HG02840 (cell line): ENCODE results near the gene KATNBL1.

Experiments used
- ATAC-seq: cut with Tn5 transposase; IDR thresholded peaks from one replicate; pipeline ENCODE4 v1.9.1; 2021; ENCODE audit warnings: mild to moderate bottlenecking, moderate library complexity, moderate number of reproducible peaks; ENCODE audit not compliant: unreplicated experiment, low FRiP score

KATNBL1 gene, protein sequence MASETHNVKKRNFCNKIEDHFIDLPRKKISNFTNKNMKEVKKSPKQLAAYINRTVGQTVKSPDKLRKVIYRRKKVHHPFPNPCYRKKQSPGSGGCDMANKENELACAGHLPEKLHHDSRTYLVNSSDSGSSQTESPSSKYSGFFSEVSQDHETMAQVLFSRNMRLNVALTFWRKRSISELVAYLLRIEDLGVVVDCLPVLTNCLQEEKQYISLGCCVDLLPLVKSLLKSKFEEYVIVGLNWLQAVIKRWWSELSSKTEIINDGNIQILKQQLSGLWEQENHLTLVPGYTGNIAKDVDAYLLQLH

DNA sequence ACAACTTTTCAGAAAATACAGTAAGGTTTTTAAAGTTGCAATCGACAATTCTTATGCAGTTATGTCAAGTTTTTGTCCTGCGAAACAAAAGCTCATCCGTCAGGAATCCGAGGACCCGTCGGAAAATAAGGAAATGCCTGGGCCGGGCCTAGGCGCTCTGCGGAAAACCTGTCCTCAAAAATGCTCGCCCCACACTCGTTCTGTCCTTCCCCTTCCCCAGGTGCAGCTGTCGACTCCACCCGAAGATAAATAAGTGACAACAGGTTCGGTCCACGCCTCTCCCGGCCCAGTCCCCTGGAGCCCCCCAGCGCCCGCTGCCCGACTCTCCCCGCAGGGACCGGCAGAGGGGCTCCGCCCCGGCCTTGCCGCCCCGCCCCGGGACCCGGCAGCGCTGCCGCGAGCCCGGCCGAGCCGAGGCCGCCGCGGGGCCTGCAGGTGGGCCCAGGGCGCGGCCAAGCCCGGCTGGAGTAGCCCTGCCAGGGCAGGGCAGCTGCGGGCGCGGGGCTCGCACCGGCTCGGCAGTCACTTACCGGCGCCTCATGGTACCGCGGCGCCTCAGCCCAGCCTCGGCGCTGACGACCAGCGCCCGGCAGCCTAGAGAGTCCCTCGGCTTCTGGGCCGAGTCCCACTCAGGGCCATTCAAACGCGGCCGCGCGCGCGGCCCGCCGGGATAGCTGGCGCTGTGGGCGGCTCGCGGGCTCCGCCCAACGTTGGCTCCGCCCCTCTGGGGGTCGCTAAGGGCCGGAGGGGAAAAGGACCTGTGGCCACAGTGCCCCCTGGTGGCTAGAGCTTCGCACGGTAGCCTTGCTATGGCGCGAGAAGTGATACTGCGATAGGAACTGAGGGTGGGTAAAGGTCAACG, at the start of gene KATNBL1:
Gene KATNBL1, minus strand, starts transcription at position 676 of the 862 bp plus-strand sequence. CDS start 46,420 bp downstream, outside the sequence.
- ATAC-seq: peak; percentile 96

DNA sequence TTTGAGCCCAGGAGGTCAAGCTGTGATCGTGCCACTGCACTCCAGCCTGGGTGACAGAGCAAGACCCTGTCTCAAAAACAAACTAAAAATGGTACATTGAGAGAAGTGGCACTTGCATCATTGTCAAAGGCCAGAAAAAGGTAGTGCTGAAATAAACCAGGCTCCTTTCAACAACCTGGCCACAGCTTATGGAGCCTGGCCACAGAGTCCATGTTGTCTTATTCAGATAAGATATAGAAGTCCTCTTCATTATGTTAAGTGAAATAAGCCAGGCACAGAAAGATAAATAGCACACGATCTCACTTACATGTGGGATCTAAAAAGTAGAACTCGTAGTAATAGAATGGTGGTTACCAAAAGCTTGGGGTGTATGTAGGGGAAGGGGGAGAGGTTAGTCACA, 49.7 kb upstream of the KATNBL1 start:
- no peak for ATAC-seq

DNA sequence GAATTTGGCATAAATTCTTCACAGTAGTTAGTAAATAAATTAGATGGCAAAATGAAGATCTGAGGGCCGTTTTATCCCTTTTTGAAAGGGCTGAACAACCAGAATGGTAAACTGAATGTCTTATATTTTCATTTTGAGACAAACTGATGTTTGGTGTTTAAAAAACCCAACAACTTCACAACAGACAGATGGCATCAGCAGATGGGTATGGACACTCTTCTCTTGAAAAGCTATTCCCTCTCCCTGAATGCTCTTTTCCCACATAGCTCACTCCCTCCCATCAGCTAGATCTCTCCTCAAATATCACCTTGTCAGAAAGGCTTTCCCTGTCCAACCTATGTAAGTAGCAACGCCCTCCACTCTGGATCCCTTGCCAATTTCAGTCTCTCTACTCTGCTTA, 48.3 kb upstream of the KATNBL1 start:
- ATAC-seq: no peak

DNA sequence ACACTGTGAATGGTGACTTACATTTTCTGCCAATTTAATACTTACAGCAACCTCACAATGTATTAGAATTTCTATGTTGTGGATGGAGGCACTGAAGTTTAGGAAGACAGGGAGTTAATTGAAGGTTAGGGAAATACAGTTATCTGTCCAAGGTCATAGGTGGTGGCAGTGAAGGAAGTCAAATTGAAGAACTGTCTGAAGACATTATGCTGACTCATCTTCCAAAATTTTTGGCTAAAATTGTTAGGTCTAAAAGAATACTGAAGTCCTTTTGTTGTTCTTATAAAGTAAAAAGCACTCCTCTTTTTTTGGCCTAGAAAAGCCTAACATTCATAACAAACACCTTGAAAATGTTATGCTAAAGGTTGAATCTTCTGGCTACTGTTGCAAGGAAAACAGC, 42.6 kb upstream of the KATNBL1 start:
- no peak for ATAC-seq

DNA sequence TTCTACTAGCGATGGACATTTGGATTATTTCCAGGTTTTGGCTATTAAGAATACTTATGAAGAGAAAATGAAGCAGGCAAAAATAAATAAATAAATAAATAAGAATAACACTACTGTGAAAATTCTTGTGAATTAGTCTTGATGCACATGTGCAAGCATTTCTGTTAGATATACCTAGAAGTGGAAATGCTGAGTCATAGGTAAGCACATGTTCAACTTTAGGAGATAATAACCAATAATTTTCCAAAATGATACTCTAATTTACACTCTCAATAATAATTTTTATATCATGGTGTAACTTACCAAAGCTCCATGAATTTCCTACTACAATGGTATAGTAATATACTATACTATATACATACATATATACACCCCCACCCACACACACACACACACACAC, 38.3 kb upstream of the KATNBL1 start:
- ATAC-seq: no peak

DNA sequence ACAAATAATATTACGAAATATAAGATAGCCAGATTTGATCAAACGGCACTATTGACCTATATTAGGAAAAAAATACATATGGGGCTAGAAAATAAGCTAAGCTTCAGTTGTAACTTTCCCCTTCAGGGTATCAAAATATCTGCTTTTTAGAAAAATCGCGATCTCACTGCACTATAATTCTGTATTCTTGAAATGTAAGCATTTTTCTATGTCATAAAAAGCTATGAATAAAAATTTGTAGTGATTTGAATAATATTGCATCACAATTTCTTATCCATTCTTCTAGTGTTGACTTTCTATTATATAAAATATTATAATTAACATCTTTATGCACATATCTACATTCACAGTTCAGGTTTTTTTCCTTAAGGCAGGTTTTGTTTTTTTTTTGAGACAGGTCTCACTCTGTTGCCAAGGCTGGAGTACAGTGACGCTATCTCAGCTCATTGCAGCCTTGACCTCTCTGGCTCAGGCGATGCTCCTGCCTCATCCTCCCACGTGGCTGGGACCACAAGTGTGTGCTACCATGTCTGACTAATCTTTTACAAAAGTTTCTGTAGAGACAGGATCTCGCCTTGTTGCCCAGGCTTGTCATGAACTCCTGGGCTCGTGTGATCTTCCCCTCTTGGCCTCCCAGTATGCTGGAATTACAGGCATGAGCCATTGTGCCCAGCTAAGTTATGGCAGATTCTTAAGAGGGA, 36.5 kb upstream of the KATNBL1 start:
- no peak for ATAC-seq

DNA sequence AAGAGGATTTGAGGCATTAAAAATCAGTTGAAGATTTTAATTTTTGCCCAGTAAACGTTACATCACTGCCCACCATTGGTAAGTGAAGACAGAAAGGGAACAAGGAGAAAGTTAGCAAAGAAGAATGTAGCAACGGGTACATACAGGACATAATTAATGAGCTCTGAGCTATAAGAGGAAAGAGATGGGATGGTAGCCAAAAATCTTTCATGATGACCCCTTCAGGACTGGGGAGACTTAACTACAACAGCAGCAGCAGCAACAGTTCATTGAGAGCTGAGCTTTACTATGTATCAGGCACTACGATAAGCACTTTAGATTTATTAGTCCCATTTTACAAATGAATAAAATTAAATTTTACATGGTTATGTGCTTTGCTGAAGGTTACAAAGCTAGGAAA, 33.3 kb upstream of the KATNBL1 start:
- no peak for ATAC-seq

DNA sequence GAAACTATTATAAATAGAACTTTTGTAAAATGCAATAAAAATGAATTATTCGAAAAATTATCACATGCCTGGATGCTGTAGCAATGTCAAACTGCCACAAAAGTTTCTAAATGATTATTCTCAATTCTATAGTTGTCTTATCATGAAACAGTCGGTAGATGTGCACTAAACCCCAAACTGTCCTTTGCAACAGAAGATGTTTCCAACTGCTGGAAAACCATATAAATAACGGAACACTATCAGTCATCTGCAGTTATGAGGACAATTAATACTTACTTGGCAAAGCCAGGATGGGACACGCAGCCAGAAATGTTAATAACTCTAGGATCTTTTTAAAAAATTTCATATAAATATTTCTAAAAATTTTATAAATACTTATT, 32.4 kb upstream of the KATNBL1 start:
- no peak for ATAC-seq

DNA sequence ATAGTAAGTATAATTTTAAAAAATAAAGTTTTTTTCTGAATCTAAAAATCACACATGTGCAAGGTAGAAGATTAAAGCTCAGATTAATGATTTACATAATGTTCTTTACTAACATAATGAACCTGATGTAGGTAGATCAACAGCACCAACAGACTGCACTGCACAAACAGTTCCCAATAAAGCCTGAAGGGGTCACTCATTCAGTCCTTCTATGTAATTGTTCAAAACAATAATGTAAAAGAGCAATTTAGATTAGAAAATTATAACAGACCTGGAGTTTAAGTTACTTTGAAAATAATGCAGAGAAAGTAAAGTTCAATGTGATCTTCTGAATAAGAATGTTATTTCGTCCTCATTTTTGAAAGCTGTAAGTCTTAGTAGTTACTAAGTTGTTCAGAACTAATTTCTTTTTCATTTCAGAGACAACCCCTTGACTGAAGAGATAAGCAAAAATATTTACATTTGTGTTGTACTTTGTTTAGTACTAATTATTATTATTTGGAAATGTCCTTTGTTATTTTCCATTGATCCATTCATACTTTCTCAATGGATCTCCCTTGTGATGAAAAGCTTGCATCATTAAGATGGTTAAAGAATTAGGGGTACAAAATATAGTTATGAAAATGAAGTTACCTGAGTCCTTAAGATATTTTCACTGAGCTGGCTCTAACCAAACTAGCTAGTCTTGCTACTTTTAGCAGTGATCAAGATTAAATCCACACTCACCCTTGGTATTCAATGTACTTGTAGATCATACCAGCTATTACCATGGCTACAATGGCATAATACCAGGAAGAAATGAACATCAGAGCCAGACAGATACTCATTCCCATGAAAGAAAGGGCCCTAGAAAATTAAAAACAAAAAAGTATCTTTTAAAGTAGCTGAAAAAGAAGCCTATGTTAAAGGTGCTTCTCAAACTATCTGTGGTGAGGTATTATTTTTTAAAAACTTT, 31.8 kb upstream of the KATNBL1 start:
- no peak for ATAC-seq

DNA sequence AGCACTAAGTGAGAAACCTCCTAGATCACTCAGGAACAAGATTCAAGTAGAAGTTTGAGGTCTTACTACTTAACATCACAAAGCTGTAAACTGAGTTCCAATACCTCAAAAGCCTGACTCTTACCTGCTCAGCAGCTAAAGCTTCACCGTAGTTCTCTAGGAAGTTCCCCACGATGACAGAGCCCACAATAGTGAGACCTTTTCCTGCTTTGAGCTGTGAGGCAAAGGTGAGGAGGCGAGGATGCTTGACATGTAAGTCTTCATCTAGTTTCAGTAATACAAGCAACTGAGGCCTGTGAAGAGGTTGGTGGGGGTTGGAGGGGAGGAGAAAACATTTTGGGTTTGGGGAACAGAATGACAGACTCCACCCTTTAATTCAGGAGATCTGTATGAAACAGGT, 30.6 kb upstream of the KATNBL1 start:
- ATAC-seq: no peak

DNA sequence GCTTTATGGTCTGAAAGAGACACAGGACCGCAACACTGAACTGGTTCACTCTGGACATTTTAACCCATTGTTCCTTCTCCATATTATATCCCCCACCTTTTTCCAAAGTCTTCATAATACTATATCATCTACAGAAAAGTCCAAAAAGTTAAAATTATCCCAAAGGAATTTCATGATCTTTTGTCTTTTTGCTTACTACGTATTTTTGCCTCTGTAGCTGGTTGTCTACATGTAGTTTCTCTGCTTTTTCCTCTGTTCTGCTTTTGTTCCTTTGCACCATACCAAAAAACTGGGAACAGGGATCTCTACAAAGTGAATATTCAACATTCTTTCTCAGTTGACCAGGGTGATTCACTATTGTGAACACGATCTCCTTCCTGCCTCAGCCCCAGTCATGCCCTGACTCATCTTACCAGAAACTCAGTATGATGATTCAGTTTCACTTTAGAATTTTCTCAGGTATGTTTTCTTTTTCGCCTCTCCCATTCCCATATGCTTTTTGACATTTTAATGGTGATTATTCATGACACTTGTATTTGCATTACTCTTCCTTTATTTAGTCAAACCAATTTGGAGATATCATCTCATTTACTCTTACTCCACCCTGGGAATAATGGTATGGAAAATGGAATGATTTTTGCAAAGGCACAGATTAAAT, 29.4 kb upstream of the KATNBL1 start:
- no peak for ATAC-seq

DNA sequence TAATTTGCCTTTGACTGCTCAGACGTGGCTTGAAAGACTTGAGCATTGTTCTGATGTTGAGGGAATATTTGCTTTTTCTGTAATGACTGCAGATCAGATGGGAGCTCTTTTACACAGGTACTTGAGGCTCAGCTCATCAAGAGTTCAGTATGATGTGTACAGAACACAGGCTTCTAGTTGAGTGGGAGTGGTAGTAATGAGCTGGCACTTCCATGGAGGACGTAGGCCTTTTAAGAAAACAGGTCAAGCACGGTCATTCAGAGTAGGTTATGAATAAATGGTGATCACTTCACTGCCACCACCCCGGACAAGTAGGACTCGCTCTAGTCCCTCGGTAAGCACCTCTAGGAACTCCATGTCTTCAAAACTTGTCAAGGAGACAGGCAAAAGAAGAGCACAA, 23.7 kb upstream of the KATNBL1 start:
- ATAC-seq: no peak

DNA sequence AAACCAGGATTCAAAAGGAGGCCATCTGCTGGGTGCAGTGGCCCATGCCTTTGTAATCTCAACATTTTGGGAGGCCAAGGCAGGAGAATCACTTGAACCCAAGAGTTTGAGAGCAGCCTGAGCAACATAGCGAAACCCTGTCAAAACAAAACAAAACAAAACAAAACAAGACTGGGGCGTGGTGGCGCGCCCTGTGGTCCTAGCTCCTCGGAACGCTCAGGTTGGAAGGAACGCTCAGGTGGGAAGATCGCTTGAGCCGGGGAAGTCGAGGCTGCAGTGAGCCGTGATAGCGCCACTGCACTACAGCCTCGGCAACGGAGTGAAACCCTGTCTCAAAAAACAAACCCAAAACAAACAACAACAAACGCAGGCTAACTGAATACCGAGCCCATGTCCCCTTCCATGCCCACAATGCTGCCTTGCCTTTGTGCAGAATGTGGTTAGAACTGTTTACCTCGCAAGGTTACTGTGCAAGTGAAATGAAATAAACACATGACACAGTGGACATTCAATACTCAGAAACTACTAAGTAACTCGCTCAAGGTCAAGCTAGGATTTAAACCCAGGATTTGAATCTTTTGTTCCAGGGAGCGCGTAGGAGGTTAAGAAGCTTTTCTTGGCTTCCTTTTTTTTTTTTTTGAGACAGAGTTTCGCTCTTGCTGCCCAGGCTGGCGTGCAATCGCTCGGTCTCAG, 14.2 kb upstream of the KATNBL1 start:
- ATAC-seq: no peak

DNA sequence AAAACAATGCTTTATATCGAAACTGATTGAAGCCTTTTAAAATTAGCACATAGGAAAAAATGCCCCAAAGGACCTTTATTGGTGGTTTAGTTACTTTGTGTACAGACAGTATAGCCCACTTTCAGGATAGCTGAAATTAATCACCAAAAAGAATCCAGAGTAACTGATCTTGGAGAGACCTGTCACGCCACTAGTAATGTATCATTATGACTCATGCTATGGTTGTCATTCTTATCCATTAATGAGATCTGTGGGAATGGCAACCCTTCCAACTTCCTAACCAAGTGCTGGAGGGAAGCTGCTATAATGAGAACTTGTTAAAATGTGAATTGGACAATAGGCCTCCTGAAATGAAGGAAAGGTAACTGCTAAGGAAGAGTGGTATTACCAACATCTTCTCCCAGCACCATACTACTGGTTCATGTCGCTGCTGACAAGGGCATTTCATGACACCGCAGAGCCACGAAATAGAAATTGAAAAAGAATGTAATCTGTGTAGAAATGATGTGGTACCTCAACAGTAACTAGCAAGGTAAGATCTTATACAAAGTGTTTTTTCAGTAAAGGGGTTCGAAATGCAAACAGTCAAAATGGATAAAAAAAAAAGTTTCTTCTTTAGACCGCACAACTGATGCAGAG, 7.8 kb upstream of the KATNBL1 start:
- no peak for ATAC-seq

DNA sequence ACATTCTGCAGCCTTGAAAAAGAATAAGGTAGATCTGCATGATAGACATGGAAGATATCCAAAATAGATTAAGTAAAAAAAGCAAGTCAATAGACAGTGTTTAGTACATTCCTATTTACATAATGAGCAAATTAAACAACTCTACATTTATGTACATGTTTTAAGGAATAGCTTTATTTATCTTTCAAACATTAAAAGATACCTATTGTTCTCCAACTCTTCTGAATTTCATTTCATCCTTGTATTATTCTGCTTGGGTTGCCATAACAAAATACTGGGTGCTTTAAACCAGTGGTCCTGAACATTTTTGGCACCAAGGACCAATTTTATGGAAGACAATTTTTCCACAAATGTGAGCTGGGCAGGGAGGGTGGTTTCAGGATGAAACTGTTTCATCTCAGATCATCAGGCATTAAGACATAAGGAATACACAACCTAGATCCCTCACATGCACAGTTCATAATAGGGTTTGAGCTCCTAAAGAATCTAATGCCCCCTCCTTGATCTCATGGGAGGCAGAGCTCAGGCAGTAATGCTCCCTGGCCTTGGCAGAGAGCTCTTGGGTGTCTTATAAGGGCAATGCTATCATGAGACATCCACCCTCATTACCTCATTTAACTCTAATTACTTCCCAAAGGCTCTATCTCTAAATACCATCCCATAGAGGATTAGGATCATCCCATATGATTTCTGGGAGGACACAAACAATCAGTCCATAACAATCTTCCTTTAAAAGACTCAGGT, 6.8 kb upstream of the KATNBL1 start:
- ATAC-seq: no peak

DNA sequence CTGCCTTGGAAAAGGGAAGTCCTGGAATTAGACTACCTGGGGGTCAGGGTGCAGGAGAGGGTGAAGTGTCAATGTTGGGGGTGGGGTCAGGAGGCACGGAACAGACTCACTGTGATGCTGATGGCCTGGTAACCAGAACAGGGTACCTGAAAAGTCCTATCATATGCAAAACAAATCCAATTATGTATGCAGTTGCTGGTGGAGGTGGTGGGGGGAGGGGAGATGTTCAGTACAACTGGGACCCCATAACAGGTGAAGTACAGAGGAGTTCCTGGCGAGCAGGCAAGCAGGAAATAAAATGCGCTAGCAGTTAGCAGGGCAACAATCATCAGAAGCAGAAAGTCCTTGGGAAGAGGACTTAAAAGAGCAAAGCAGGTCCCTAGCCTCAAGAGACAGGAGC, 4.2 kb upstream of the KATNBL1 start:
- ATAC-seq: no peak

DNA sequence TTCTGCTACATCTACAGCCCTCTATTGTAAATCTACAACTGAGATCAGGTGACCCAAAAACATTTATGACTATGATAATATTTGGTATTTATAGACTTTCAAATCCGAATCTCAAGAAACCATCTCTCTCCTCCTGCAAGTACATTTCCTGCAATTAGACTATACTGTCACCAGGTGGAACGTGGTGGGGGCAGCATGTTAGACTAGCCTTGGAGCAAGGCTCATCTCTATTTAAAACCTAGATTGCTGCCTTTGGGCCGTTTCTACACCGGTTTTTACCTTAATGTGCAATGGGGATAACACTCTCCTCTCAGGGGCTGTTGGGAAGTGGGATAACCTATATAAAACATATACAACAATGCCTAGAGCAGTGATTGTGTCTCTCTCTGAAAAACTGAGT, 3.8 kb upstream of the KATNBL1 start:
- ATAC-seq: no peak

DNA sequence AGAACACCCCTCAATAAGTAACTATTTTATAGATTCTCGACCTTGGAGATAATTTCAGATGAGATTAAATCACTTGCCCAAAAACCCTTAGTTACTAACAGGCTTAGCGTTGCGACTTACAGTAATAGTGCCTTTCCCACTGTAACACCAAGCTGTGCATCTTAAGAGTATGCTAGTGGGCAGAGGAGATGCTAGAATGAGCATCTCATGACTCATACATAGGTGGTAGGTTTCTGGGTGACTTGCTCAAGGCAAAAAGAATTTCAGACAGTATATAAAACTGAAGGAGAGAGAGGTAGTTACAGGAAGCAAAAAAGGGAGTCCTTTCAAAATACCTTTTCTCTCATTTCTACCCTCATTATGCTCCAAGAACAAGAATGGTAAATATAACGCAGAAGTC, 3.9 kb downstream of the KATNBL1 start:
- no peak for ATAC-seq
